ENCODE measurements around the gene KLHL36.

Gene KLHL36

DNA sequence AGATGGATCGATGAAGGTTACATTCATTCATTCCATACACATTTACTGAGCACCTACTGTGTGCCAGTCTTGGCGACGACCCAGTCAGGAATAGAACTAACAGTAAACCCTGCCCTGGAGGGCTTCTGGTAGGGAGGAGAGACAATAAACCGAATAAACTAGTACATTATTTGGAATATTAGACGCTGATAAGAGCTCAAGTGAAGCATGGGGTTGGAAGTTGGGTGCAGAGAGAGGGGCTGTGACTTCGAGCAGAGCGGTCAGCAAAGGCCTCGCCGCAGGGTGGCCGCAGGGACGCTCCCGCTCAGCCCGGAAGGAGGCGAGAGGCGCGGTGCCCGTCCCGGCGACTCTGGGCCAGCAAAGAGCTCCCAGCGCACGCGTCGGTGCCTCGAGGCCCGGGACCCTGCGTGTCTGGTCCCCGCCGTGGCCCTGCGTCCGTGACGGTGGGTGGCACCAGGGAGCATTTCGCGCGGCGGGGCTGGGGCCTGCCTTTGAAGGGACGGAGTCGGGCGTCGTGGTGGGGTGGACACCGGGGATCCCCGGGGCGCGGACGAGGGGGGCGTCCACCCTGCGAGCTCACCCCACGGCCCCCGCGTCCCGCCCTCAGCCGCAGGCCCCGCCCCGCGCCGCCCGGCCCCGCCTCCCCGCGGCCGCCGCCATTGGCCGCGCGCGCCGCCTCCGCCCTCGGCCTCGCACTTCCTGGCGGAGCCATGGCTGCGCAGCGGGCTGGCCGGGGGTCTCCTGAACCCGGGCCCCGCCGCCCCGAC, at the start of gene KLHL36:
Gene KLHL36 (plus strand): TSS at position 684 of the 767 bp plus-strand sequence. CDS start 2,357 bp downstream, outside the sequence.
- DNase-seq (ENCODE audit: low read depth), result peak; percentile 57

GRCh38 chr16:84599521-84600202, 48.6 kb upstream of the KLHL36 start:
- DNase-seq (ENCODE audit: low read depth), result peak; percentile 51

DNA sequence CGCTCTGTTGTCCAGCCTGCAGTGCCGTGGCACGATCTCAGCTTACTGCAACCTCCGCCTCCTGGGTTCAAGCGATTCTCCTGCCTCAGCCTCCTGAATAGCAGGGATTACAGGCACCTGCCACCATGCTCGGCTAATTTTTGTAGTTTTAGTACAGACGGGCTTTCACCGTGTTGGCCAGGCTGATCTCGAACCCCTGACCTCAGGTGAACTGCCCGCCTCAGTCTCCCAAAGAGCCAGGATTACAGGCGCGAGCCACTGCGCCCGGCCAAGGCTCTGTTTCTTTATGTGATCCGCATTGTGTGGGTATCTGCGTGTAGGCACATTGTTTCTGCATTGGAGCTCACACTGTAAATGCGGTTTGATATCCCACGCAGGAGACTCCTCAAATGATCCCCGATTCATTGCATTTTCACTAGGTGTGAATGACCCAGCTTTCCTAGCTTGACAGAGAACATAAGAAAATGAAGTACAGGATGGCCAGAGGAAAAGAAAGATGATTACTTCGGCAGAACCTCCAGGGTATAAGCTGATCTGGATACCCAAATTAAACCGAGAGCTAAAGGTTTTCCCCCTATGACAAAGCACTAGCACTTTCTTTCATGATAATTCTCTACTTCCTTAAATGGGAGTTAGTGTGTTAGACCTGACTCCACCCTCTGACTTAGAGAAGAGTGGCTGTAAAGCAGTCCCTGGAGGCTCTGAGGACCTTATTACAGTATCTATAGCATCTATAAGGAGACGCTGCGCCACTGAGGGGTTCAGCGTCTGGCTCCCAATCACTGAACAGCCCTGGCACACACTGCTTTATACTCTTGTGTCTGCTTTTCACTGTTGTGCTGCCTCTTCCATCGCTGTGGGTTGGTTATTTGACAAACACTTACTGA, 47.7 kb upstream of the KLHL36 start:
- DNase-seq (ENCODE audit: low read depth), result no peak

DNA sequence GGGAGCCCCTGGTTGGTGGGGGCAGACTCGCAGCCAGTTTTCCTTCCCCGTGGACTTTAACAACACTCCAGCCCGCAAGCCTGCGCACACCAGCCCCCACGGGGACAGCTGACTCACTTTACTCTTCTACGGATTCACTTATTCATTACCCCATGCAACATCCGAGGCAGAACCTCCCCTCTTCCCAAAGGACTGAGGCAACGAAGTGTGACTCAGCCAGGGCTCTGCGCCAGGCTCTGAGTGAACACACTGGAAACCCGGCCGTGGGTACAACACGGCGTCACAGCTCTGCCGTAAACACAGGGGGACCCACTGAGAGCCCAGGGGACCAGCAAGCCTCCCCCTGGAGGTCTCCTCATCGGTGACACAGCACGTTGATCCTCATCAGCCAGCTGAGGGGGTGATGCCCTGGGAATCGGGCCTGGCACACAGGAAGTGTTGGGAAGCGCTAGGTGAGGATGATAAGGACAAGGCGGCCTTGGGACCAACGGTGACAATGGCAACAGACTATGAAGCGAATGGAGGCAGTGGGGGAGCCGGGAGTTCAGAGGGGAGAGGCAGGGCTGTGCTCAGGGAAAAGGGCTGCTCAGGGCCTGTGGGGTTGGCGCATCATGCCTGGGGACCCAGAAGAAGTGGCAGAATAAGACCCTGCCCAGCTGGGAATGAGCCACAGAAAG, 45.0 kb upstream of the KLHL36 start:
- no peak for DNase-seq (ENCODE audit: low read depth)

GRCh38 chr16:84603940-84604339, 44.4 kb upstream of the KLHL36 start:
- no peak for DNase-seq (ENCODE audit: low read depth)

DNA sequence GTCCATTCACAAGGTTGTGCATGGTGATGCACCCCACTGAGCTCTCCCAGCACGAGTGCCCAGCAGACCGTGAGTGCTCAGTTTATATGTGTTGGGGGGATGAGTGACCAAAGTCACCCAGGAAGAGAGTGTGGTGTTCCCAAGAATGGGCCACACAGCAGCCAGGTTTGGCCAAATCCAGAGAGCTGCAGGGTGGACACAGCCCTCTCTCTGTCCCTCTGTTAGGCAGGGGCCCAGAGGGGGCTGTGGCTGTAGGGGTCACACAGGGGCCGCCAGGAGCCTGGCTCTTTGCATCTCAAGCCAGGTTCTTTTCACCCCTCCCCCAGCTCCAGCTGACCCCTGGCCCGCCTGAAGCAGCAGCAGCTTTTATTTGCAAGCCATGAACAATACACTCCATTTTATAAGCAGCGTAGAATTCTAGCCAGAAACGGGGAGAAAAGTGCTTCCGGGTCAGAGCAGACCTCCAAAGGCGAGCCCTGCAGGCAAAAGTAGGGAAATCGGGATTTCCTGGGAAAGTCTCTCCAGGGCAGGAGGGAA, 43.8 kb upstream of the KLHL36 start:
- no peak for DNase-seq (ENCODE audit: low read depth)

GRCh38 chr16:84605339-84605848, 42.9 kb upstream of the KLHL36 start:
- DNase-seq (ENCODE audit: low read depth), result no peak

DNA sequence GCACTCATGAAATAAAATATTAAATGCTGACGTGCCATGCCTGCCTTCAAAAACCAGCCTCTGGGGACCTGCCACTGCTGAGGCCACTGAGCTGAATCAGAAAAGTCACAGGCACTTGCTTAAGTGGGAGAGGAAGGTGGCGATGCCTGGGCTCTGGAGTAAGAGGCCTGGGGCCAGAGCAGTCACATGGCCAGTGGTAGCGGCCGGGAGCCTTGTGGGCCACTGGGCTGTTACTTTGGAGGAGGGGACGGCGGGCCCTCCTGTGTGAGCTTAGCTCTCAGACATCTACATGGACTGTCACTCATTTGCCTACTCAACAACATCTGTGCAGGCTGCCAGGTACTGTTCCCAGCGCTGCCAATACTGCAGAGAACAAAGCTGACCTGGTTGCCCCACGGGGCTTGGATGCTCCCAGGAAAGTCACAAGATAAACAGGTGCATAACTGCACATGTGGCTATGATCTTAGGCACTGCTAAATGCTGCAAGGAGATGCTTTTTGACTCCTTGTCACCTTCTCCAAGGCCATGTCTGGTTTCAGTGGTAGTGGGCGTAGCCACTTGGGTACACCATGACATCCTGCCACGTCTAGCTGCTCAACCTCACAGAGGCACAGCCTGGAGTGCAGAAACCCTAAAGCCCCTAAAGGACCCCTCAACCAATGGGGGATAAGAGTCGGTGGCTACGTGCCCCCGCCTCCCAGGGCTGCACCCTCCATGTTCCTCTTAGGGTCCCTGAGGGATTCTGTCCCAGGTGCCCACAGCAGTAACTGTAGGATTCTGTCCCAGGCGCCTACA, 42.0 kb upstream of the KLHL36 start:
- DNase-seq (ENCODE audit: low read depth), result no peak

DNA sequence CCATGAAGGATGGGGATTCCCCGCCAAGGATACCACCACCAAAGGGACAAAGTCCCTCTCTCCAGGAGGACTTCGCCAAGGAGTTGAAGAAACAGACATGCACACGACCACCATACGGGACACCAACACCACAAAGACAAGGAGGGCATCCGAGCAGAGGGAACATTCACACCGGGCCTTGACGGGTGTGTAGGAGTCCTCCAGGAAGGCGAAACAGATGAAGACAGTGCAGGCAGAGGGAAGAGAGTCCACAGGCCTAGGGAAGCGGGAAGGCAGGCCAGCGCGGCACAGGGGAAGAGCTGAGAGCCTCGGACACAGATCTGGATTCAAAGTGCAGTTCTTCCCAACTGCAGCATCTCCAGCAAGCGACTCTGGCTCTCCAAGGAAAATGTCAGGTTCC, 41.2 kb upstream of the KLHL36 start:
- no peak for DNase-seq (ENCODE audit: low read depth)

DNA sequence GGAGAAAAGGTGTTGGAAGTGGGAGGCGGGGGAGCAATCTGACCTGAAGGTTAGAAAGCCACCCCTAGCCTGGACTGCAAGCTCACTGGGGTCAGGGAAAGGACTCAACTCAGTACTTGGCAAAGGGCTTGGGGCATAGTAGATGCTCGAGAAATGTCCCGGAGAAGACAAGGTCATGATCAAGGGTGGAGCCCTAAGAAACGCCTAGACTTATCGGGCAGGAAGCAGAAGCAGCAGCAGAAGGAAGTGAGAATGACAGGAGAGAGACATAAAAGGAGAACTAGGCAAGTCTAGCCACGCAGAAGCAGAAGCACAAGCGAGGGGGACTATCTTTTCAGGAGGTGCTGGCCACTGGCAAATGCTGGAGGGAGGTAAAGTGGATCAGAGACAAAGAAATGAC, 40.6 kb upstream of the KLHL36 start:
- DNase-seq (ENCODE audit: low read depth), result no peak

DNA sequence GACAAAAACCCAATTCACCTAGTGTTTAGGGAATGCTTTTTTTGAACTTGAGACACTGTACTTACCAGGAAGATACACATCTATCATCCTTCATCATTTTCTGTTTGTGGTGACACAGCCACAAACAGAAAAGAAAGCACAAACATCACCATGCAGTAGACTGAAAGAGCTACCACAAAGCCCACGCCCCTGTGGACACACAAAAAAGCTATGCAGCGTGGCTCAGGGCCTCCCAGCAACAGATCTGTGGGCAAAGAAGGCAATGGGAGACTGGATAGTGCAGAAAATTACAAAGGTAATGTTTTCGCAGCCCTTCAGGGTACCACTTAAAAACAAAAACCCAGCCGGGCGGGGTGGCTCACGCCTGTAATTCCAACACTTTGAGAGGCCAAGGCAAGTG, 40.0 kb upstream of the KLHL36 start:
- DNase-seq (ENCODE audit: low read depth), result no peak

DNA sequence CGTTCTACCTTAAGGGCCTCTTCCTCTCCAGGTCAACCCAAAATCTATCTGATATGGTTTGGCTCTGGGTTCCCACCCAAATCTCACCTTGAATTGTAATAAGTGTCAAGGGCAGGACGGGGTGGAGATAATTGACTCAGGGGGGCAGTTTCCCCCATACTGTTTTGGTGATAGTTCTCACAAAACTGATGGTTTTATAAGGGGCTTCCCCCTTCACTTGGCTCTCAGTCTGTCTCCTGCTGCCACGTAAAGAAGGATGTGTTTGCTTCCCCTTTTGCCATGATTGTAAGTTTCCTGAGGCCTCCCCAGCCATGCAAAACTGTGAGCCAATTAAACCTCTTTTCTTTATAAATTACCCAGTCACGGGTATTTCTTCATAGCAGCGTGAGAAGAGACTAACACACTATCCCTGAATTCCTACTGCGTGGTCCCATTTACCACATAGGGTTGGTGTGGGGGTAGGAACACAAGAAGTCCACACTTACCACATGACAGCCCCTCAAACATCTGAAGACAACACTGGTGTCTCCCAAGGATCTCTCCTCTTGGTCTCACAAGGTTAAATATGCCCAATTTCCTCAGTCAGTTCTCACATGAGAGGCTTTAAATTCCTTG, 38.6 kb upstream of the KLHL36 start:
- DNase-seq (ENCODE audit: low read depth), result no peak

- DNase-seq (ENCODE audit: low read depth), result no peak
These were observed 37.9 kb upstream of the KLHL36 start for GRCh38 chr16:84610376-84610775.

GRCh38 chr16:84611041-84611440, 37.3 kb upstream of the KLHL36 start:
- DNase-seq (ENCODE audit: low read depth), result no peak

DNA sequence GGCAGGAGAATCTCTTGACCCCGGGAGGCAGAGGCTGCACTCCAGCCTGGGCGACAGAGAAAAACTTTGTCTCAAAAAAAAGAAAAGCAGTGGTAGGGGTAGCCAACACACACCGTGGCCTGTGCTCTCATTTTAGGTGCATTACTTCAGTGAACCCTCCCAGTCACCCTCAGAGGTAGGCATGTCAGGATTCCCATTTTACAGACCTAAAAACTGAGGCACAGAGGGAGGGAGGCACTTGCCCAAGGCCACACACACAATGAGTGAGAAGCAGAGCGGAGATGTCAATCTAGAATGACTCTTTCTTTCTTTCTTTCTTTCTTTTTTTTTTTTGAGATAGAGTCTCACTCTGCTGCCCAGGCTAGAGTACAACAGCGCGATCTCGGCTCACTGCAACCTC, 35.6 kb upstream of the KLHL36 start:
- DNase-seq (ENCODE audit: low read depth), result no peak

GRCh38 chr16:84613408-84614072, 34.8 kb upstream of the KLHL36 start:
- no peak for DNase-seq (ENCODE audit: low read depth)

DNA sequence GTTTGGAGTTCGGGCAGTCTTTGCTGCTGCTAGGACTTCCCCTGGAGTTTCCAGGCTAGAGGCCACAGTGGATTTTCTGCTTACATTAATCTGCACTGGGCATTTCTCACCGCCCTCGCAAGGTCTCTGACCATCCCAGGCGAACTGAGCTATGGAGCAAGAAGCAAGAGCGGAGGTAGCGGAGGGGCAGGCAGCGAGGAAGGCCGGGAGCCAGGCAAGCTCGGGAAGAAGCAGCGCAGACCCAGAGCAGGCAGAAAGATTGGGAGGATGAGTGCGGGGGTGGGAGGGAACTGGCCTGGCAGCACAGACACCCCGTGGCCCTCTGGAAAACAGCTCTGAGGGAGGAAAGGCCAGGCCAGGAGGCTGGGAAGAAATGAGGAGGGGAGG, 34.2 kb upstream of the KLHL36 start:
- DNase-seq (ENCODE audit: low read depth), result no peak

GRCh38 chr16:84614623-84614967, 33.7 kb upstream of the KLHL36 start:
- DNase-seq (ENCODE audit: low read depth), result no peak

DNA sequence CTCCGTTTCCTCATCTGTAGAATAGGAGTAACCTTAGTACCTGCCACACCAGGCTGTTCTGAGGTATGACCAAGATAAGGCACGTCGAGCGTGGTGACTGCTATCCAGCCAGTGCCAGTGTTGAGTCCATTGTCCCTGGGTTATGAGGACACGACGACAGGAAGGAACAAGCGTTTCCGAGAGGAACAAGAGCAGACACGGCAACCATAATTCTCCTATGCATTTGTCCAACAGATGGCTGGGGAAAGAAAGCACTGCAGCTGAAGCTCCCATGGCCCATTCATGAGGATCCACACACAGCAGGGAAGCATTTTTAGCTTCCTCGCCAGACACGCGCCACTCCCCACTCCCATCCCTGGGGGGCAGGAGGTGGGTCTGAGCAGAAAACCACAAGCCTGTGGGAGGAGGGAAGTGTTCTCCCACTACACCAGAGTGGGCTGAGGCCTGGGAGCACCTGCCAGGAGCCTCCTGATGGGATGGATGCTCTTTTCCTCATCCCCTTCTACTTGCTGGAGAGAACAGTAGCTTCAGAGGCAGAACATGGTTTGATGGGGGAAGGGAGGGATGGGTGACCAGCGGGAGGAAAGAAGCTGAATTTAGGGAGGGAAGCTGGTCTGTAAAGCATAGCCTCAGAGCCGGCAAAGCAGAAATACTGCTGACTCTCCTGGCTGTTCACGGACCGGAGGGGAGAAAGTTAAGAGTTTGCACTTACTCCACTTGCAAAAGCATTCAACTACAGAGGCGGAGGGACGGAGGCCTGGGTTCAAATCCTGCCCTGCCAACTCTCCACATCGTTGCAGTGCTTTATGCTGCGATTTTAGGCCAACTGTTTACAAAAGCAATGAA, 33.1 kb upstream of the KLHL36 start:
- no peak for DNase-seq (ENCODE audit: low read depth)
